Keratinocyte (primary cell): ENCODE data around the gene MIEN1.

Experiments used
- CTCF ChIP-seq, 3 experiments: IDR thresholded peaks in 1 of 3; conservative IDR thresholded peaks in 1 of 3; optimal IDR thresholded peaks in 1 of 3; 2 replicates in 2 of 3; 3 replicates in 1 of 3; pipeline versions ENCODE3 to v1.5.1; 2011; ENCODE audit warnings: low read length in 3 of 3, mild to moderate bottlenecking in 3 of 3, moderate library complexity in 2 of 3, control low read depth in 1 of 3, inconsistent platforms in 1 of 3; ENCODE audit not compliant: insufficient read depth in 2 of 3; ENCODE audit errors: extremely low read depth in 1 of 3
- EZH2 ChIP-seq: IDR thresholded peaks from one replicate; pipeline ENCODE4 v1.6.1; 2012; ENCODE audit warnings: inconsistent platforms, mild to moderate bottlenecking, low read length, moderate library complexity

DNA sequence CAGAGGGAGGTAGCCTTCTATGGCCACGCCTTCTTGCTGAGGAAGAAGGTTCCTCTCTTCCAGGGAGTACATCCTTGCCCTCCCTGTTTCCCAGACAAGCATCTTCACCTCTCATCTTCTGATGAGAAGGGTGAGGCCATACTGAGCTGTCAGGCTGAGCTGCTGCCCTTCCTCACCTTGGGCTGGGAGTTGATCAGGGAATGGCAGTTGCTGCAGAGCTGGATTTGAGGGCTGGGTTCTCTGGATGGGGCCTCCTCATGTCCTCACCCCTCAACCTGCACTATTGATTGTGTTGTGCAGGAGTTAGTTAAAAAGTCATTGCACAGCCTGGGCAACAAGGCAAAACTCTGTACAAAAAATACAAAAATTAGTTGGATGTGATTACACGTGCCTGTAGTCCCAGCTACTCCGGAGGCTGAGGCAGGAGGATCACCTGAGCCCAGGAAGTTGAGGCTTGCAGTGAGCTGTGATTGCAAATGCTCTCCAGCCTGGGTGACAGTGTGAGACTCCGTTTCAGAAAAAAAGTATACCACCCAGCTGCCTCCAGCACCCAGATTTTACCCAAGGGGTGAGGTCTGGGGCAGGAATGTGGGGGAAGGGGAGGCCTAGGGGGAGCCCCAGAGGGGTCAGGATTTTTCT is 28.4 kb downstream of the MIEN1 start:
- TF ChIP-seq CTCF (optimal IDR thresholded peaks at IDR 0.05 in 1 of 3, IDR thresholded peaks at IDR 0.05 in 1 of 3, conservative IDR thresholded peaks at IDR 0.05 in 1 of 3; ENCODE audit: extremely low read depth in 1 of 3, insufficient read depth in 2 of 3, low read length in 3 of 3): no peak
- no peak for TF ChIP-seq EZH2
